ENCODE measurements around the gene GNG5.
"Not testable (repeated sequence)": the region's sequence is repeated elsewhere in the genome, so short reads cannot be mapped to it uniquely, and the experiment has no call there.

The GNG5 gene

DNA sequence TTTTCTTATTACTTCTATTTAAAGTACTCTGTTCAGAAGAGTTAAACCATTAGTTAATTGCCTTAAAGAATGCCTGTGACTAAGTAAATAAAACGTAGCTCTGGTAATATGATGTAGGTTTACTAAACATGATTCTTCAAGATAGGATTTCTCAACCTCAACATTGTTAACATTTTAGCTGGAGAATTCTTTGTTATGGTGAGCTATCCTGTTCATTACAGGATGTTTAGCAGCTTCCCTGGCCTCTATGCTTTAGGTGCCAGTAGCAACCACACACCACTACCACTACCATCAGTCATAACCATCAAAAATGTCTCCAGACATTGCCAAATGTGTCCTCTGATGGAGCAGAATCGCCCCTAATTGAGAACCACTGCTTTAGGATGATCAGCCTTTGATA lies 16.6 kb downstream of the GNG5 start:
- DNase-seq (ENCODE audit: low read depth, low spot score): no peak

DNA sequence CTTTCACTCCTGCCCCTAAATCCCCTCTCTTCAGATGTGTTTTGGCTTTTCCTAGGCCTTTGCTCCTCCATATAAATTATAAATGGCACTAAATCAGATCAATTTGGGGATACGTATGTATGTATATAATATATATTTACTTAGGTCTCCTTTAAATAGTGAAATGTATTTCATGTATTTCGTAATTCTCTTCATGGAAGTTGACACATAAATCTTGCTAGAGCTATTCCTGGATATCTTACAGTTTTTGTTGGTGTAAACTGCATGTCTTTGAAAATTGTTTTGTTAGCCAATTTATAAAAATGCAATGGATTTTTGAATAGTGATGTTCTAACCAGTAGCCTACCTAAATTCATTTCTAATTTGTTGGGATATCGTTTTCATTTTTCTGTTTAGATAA lies 18.3 kb downstream of the GNG5 start:
- no peak for DNase-seq (ENCODE audit: low read depth, low spot score)

DNA sequence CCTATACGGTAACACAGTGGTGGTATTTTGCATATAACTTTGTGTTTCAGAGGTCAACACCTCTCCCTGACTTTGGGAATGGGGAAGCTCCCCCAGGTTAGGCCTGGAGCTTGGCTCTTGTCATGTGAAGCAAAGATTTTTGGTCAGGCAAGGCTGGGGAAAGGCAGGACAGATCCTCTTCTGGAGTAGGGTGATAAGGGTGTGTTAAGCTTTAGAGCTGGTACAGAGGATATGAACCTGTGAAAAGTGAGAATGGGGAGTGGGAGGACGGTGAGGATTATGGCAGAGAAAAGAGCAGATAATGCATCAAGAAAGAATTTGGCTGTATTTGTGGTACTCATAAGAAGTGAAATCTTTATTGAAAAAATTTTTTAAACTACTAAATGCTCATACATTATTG lies 25.1 kb downstream of the GNG5 start:
- no peak for DNase-seq (ENCODE audit: low read depth, low spot score)

DNA sequence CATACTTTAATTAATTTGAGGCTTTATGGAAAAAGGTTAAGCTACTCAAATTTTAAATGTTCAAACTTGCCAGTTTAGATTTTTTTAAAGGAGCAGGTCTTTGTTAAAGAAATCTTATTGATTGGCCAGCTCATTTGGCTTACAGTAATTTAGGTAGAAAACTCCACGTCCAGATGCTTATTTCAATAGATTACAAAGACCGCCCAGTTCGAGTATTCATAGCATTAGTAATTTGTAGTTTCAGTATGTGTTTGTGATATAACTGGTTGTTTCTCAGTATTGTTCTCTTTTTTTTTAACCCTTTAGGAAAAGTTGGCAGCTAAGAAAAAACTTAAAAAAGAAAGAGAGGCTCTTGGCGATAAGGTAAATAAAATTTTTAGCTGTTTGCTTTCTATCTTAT lies 25.7 kb downstream of the GNG5 start:
- DNase-seq (ENCODE audit: low read depth, low spot score): no peak

DNA sequence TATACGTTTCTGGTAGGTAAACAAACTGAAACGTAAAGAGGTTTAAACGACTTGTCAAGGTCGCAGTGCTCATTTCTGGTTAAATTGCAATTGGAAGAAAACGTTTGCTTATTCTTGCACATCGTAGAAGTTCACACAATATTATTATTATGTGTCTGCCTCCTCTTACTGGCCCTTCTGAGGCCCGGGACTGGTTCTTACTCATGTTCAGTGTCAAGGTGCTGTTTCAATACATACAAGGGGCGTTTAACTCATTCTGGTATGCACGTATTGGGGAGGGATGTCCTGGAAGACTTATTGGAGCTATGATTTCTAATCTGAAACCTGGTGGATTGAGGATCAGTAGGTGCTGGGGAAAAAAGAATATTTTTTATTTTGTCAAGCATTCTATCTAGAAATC lies 26.4 kb downstream of the GNG5 start:
- DNase-seq (ENCODE audit: low read depth, low spot score): no peak

DNA sequence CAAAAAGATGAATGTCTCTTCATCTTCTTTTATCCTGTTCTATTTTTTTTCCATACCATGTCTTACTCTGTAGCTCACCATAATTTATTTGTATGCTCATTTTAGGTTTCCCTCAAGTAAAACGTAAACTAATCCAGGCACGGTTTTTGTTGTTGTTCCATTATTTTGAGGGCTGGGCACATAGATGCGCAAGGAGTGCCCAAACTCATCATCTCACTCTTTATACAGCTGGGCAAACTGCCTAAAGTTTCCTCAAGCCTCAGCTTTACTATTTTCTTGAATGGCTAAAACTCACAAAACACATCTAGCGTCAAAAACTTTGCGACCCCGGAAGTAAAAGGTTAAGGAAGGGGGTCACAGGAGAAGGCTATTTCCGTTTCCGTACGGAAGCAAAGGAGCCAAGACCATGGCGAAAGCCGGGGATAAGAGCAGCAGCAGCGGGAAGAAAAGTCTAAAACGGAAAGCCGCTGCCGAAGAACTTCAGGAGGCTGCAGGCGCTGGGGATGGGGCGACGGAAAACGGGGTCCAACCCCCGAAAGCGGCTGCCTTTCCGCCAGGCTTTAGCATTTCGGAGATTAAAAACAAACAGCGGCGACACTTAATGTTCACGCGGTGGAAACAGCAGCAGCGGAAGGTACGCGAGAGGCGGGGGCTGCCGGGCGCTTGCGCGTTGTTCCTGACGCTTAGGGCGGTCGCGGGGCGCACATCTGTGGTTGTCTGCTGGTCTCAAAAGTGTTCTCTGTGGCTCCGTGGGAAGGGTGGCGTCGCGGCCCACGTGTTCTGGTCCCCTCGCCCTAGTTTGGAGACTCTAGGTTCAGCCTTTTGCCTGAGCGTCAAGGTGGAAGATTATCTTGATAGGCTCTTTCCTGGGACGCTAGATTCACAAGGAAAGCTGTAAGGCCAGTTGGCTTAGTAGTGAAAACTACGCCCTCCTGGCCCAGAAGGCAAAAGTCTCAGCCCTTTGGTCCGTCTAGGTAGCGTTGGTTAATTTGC lies 27.2 kb downstream of the GNG5 start, which contains the start of gene RPF1:
Gene RPF1, plus strand, starts transcription at position 391 of the 993 bp plus-strand sequence. Its CDS starts 16 bp downstream, at position 407.
- DNase-seq (ENCODE audit: low read depth, low spot score): peak; percentile 52

DNA sequence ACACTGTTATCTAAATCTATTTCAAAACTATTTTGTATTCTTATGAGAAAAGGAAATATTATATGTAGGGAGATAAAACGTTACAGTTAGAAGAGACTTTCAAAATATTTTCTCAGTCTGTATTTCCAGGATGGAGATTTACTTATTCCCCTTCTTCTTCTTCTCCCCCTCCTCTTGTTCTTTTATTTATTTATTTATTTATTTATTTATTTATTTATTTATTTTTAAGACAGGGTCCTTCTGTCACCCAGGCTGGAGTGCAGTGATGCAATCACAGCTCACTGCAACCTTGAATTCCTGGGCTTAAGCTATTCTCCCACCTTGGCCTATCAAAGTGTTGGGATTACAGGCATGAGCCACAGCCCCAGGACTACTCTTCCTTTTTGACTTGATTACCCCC lies 30.2 kb downstream of the GNG5 start:
- DNase-seq (ENCODE audit: low read depth, low spot score): no peak

DNA sequence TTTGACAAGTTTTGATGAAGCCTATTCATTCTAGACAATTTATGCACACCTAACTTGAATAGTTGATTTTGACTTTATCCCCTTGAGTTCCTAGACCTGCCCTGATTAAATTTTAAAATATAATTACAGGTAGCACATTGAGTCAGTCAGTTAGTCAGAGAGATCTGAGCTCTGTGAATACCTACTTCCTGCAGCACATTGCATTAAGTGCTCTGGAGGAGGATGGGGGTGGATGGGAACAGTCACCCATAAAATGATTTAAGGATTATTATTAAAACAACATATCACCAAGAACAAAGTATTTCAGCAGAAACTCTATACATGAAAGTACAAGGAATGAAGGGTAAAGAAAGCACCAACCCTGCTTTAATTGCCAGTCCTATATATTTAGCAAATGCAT lies 39.1 kb downstream of the GNG5 start:
- DNase-seq (ENCODE audit: low read depth, low spot score): no peak

GRCh38 chr1:84462118-84462517 lies 44.3 kb downstream of the GNG5 start:
- DNase-seq (ENCODE audit: low read depth, low spot score): no peak

GRCh38 chr1:84452436-84452835 lies 53.9 kb downstream of the GNG5 start:
- DNase-seq (ENCODE audit: low read depth, low spot score): no peak

DNA sequence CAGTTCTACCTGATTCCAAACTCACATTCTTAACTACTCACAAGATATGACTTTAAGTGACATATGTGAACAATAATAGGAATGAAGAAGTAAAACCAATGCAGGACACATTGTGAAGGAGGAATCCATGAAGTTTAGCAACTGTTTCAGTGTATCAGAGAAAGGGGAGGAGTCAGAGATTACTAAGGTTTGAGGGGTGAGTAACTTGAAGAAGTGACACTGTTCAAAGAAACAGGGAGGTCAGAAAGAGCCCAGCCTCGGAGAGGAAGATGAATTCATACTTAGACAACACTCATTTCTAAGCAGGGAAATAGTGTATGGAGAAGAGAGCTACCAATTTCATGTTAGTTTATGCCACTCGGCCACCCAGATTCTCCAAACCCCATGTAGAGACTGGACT lies 55.5 kb downstream of the GNG5 start:
- DNase-seq (ENCODE audit: low read depth, low spot score): no peak

DNA sequence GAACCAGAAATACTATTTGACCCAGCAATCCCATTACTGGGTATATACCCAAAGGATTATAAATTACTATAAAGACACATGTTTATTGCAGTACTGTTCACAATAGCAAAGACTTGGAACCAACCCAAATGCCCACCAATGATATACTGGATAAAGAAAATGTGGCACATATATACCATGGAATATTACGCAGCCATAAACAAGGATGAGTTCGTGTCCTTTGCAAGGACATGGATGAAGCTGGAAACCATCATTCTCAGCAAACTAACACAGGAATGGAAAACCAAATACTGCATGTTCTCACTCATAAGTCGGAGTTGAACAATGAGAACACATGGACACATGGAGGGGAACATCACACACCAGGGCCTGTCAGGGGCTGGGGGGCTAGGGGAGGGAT lies 57.7 kb downstream of the GNG5 start:
- not testable (repeated sequence) for DNase-seq (ENCODE audit: low read depth, low spot score)
